Glutamatergic neuron (in vitro differentiated cells): ENCODE results near the gene GABARAPL2. TPM values are rescaled to one million over a fixed set of nuclear protein-coding genes. Genes with fewer than 3 reads are reported as not detected.

Experiments
- DNase-seq: peaks from one replicate; pipeline ENCODE4 v3.0.0; 2022
- H3K27ac Mint-ChIP-seq: one replicate; pipeline ENCODE4 v1.8.0; 2020; ENCODE audit warnings: mild to moderate bottlenecking, mixed read lengths, inconsistent platforms; ENCODE audit not compliant: unreplicated experiment
- H3K27me3 Mint-ChIP-seq: one replicate; pipeline ENCODE4 v1.8.0; 2020; ENCODE audit warnings: mild to moderate bottlenecking, moderate library complexity, mixed read lengths, inconsistent platforms; ENCODE audit not compliant: unreplicated experiment
- H3K36me3 Mint-ChIP-seq: one replicate; pipeline ENCODE4 v1.8.0; 2020; ENCODE audit warnings: mild to moderate bottlenecking, mixed read lengths, inconsistent platforms; ENCODE audit not compliant: unreplicated experiment
- H3K4me1 Mint-ChIP-seq: one replicate; pipeline ENCODE4 v1.8.0; 2020; ENCODE audit warnings: mild to moderate bottlenecking, low read depth, mixed read lengths, inconsistent platforms; ENCODE audit not compliant: unreplicated experiment
- H3K4me3 Mint-ChIP-seq: one replicate; pipeline ENCODE4 v1.8.0; 2020; ENCODE audit warnings: mild to moderate bottlenecking, mixed read lengths, inconsistent platforms; ENCODE audit not compliant: unreplicated experiment
- H3K9me3 Mint-ChIP-seq: one replicate; pipeline ENCODE4 v1.8.0; 2020; ENCODE audit warnings: mild to moderate bottlenecking, moderate library complexity, mixed read lengths, inconsistent platforms; ENCODE audit not compliant: unreplicated experiment
- total RNA-seq: library from RNA; stranded (reverse); fragmentation: NEBNext Ultra II Directional; extraction: Animal tissue kit (Norgen Biotek cat#: 25700); gene quantifications from one replicate; pipeline ENCODE4 v1.2.1, GENCODE V29; 2021; ENCODE audit not compliant: unreplicated experiment
- TF ChIP-seq, protein P1 (sequence below): fragments of 200-600 bp; sonication (generic); IDR thresholded peaks from one replicate; pipeline ENCODE4 v1.5.0; 2021; ENCODE audit not compliant: partially characterized antibody, unreplicated experiment

GABARAPL2 gene
- total RNA-seq, 1 donor from 2014 or later: 208 TPM

GRCh38 chr16:75626806-75627205 is 60.6 kb downstream of the GABARAPL2 start:
- no peaks in the 10 kb centered on the region for H3K36me3 Mint-ChIP-seq
- H3K27ac Mint-ChIP-seq: no peak overlapping the region

More at GRCh38 chr16:75626806-75627205, 60.6 kb downstream of the GABARAPL2 start:
- Mint-ChIP-seq H3K4me3 (no peak overlapping the region), H3K27me3 (peaks cover 2% of the 10 kb centered on the region), H3K4me1 (no peaks in the 10 kb centered on the region), H3K9me3 (peaks cover 3% of the 10 kb centered on the region)
- no peak for DNase-seq
- TF ChIP-seq, protein P1, sequence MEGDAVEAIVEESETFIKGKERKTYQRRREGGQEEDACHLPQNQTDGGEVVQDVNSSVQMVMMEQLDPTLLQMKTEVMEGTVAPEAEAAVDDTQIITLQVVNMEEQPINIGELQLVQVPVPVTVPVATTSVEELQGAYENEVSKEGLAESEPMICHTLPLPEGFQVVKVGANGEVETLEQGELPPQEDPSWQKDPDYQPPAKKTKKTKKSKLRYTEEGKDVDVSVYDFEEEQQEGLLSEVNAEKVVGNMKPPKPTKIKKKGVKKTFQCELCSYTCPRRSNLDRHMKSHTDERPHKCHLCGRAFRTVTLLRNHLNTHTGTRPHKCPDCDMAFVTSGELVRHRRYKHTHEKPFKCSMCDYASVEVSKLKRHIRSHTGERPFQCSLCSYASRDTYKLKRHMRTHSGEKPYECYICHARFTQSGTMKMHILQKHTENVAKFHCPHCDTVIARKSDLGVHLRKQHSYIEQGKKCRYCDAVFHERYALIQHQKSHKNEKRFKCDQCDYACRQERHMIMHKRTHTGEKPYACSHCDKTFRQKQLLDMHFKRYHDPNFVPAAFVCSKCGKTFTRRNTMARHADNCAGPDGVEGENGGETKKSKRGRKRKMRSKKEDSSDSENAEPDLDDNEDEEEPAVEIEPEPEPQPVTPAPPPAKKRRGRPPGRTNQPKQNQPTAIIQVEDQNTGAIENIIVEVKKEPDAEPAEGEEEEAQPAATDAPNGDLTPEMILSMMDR: no peak

Other genes starting within 250 kb of the GABARAPL2 start
- gene CFDP1, start 132.9 kb upstream of the GABARAPL2 start, total RNA-seq: 60.1 TPM
- gene TMEM170A, start 101.7 kb upstream of the GABARAPL2 start, total RNA-seq: 30.6 TPM
- 4.0 TPM for gene CHST6, start 70.9 kb upstream of the GABARAPL2 start, total RNA-seq
- gene CHST5, start 30.3 kb upstream of the GABARAPL2 start, total RNA-seq: 0.64 TPM
- gene TMEM231, start 10.1 kb upstream of the GABARAPL2 start, total RNA-seq: 14.1 TPM
- 80.1 TPM for gene ADAT1, start 56.9 kb downstream of the GABARAPL2 start, total RNA-seq
- gene KARS1, start 81.3 kb downstream of the GABARAPL2 start, total RNA-seq: 97.4 TPM
- 137 TPM for gene TERF2IP, start 81.4 kb downstream of the GABARAPL2 start, total RNA-seq
- gene CPHXL2, start 110.6 kb downstream of the GABARAPL2 start, total RNA-seq: not detected
- gene DUXB, start 135.1 kb downstream of the GABARAPL2 start, total RNA-seq: not detected
- not detected for gene CPHXL, start 160.1 kb downstream of the GABARAPL2 start, total RNA-seq